Muscle of arm (tissue), 14 donors: Measurements from ENCODE around the gene GLOD4. TPM values are rescaled to one million over a fixed set of nuclear protein-coding genes. Genes with fewer than 3 reads are reported as not detected.
A peak's percentile ranks its signal among the peaks of the same experiment; 100 is the strongest.
"Not testable (repeated sequence)": the region's sequence is repeated elsewhere in the genome, so short reads cannot be mapped to it uniquely, and the experiment has no call there.

Source experiments
- DNase-seq: peaks from one replicate; pipeline ENCODE4 v3.0.0-alpha.2; 2013
- long read RNA-seq, 11 donors: transcript quantifications; one replicate each; lab custom pipeline, GENCODE V29; 2026
- polyA plus RNA-seq, 12 donors: library from polyadenylated mRNA; unstranded; fragments of 120-200 nt; gene quantifications; one replicate each; pipeline ENCODE4 v1.2.1, GENCODE V29; 2013; ENCODE audit not compliant: insufficient read length in 12 of 12

Gene GLOD4, protein sequence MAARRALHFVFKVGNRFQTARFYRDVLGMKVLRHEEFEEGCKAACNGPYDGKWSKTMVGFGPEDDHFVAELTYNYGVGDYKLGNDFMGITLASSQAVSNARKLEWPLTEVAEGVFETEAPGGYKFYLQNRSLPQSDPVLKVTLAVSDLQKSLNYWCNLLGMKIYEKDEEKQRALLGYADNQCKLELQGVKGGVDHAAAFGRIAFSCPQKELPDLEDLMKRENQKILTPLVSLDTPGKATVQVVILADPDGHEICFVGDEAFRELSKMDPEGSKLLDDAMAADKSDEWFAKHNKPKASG
- polyA plus RNA-seq, result 10 to 100 TPM in 11 of 12 donors, not detected in 1; 44.0 to 67.6 (median 57.7) TPM
- long read RNA-seq, donor 1, transcript GLOD4-202 (9 exons, 2,059 nt), result major isoform, 34 of 94 reads
- long read RNA-seq, donor 1, partial matches to known transcripts, result 49 of 94 reads
- long read RNA-seq, donor 1, other reads (novel, unspliced or antisense), result 8 of 94 reads
- long read RNA-seq, donor 2, transcript GLOD4-202 (9 exons, 2,059 nt), result major isoform, 24 of 30 reads
- long read RNA-seq, donor 2, partial matches to known transcripts, result 0 of 30 reads
- long read RNA-seq, donor 2, other reads (novel, unspliced or antisense), result 5 of 30 reads
- long read RNA-seq, donor 3, transcript GLOD4-202 (9 exons, 2,059 nt), result major isoform, 14 of 20 reads
- long read RNA-seq, donor 3, partial matches to known transcripts, result 0 of 20 reads
- long read RNA-seq, donor 3, other reads (novel, unspliced or antisense), result 5 of 20 reads
- long read RNA-seq, donor 4, partial matches to known transcripts, result 5 of 9 reads
- long read RNA-seq, donor 4, other reads (novel, unspliced or antisense), result 0 of 9 reads
- long read RNA-seq, donor 5, transcript GLOD4-202 (9 exons, 2,059 nt), result major isoform, 46 of 69 reads
- long read RNA-seq, donor 5, partial matches to known transcripts, result 8 of 69 reads
- long read RNA-seq, donor 5, other reads (novel, unspliced or antisense), result 12 of 69 reads
- long read RNA-seq, donor 6, transcript GLOD4-202 (9 exons, 2,059 nt), result major isoform, 12 of 20 reads
- long read RNA-seq, donor 6, partial matches to known transcripts, result 5 of 20 reads
- long read RNA-seq, donor 6, other reads (novel, unspliced or antisense), result 0 of 20 reads
- long read RNA-seq, donor 7, transcript GLOD4-202 (9 exons, 2,059 nt), result major isoform, 8 of 25 reads
- long read RNA-seq, donor 7, partial matches to known transcripts, result 12 of 25 reads
- long read RNA-seq, donor 7, other reads (novel, unspliced or antisense), result 5 of 25 reads
- long read RNA-seq, donor 8, transcript GLOD4-202 (9 exons, 2,059 nt), result major isoform, 23 of 62 reads
- long read RNA-seq, donor 8, partial matches to known transcripts, result 32 of 62 reads
- long read RNA-seq, donor 8, other reads (novel, unspliced or antisense), result 6 of 62 reads
- long read RNA-seq, donor 9, transcript GLOD4-202 (9 exons, 2,059 nt), result major isoform, 10 of 12 reads
- long read RNA-seq, donor 9, partial matches to known transcripts, result 0 of 12 reads
- long read RNA-seq, donor 9, other reads (novel, unspliced or antisense), result 0 of 12 reads
- long read RNA-seq, donor 10, transcript GLOD4-202 (9 exons, 2,059 nt), result major isoform, 15 of 27 reads
- long read RNA-seq, donor 10, partial matches to known transcripts, result 5 of 27 reads
- long read RNA-seq, donor 10, other reads (novel, unspliced or antisense), result 5 of 27 reads
- long read RNA-seq, donor 11, transcript GLOD4-202 (9 exons, 2,059 nt), result major isoform, 21 of 51 reads
- long read RNA-seq, donor 11, partial matches to known transcripts, result 17 of 51 reads
- long read RNA-seq, donor 11, other reads (novel, unspliced or antisense), result 11 of 51 reads

DNA sequence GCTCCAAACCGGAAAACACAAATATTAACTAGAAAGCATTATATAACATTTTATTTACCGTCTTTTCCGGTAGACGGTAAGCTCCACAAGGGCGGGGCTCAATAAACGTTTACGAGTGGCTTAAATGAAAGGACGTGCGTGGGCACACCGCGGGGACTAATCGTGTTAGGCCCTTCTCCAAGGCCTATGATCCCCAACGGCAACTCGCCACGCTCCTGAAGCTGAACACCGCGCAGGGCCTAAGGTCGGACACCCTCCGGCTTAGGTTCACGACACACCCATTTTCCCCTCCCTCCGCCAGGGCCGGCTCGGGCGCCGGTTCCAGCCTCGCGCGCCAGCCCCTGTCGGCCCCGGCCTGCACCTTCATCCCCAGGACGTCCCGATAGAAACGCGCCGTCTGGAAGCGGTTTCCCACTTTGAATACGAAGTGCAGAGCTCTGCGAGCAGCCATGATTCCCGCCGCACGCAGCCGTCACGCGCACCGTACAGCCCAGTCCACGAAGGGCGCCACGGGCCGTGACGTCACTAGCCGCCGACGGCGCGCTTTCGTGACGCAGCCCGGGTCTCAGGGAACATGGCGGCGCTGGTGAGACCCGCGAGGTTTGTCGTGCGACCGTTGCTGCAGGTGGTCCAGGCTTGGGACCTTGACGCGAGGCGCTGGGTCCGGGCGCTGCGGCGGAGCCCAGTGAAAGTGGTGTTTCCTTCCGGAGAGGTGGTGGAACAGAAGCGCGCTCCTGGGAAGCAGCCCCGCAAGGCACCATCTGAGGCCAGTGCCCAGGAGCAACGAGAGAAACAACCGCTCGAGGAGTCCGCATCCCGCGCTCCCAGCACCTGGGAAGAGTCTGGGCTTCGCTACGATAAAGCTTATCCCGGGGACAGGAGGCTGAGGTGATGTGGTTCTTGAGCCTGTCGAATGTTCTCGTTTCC lies at the start of gene GLOD4, which contains the start of gene MRM3:
Gene GLOD4, minus strand, starts transcription at position 476 of the 927 bp plus-strand sequence. Its CDS starts 25 bp downstream, at position 451.
Gene MRM3, plus strand, starts transcription at position 549 of the 927 bp plus-strand sequence. Its CDS starts 26 bp downstream, at position 575.
- peak; percentile 94 for DNase-seq

DNA sequence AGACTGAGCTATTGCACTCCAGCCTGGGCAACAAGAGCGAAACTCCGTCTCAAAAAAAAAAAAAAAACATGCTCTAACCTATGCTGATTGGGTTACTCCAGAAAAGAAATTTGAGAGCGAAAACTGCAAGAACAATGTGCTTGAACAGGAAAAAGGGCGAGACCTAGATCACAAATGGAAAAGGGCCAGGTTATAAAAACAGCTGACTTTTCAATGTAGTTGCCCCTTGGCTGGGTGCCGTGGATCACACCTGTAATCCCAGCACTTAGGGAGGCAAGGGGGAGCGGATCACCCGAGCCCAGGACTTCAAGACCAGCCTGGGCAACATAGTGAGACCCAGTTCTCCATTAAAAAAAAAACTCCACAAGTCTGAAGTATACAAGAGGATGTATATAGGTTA lies 48.9 kb upstream of the GLOD4 start:
- DNase-seq, result no peak

DNA sequence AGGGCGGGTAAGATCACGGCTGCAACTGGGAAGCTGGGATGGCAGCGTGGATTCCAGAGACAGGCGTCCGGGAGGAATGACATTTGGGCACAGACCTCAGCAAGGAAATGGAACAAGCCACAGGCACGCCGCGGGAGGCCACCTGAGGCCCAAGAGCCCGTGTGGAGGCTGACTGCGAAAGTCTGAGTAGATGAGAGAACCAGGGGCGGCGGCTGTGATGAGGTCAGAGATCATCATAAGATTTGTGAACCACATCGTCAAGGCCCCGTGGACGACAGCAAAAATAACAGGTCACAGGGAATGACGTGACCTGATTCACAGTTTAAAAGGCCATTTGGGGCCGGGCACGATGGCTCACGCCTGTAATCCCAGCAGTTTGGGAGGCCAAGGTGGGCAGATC lies 48.3 kb upstream of the GLOD4 start:
- DNase-seq, result no peak

DNA sequence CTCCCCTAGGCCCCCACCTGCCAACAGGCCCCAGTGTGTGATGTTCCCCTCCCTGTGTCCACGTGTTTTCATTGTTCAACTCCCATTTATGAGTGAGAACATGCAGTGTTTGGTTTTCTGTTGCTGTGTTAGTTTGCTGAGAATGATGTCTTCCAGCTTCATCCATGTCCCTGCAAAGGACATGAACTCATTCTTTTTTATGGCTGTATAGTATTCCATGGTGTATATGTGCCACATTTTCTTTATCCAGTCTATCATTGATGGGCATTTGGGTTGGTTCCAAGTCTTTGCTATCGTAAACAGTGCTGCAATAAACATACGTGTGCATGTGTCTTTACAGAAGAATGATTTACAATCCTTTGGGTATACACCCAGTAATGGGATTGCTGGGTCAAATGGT lies 47.5 kb upstream of the GLOD4 start:
- not testable (repeated sequence) for DNase-seq

DNA sequence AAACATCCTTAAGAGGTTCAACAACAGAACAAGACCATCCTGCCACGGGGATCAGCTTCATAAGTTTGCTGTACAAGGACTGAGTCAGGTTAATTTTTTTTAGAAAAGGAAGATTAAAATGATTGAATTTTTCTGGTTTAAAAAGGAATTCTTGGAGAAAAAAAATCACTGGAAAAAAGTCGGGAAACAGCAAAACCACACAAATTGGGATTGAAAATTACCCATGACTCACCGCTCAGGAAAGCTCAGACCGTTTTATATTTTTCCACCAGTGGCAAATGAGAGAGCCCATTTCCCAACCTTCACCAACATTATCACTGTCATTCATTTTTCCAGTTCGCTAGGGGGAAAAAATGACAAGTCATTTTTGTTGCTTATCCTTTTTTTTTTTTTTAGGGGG lies 46.7 kb upstream of the GLOD4 start:
- DNase-seq, result no peak

DNA sequence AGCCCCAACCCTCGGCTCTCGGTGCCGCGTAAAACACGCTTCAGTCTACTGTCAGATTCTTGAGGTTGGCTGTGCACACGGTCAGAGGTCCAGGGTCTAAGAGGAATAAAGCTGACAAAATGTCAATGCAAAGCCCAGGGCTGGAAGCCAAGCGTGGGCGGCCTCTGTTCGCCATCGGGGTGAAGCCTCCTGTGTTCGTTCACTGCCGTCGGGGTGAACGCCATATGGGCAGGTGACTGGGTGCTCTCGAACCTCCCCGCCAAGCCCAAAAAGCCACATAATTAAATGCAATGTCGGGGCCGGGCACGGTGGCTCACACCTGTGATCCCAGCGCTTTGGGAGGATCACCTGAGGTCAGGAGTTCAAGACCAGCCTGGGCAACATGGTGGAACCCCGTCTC lies 44.7 kb upstream of the GLOD4 start:
- DNase-seq, result no peak

DNA sequence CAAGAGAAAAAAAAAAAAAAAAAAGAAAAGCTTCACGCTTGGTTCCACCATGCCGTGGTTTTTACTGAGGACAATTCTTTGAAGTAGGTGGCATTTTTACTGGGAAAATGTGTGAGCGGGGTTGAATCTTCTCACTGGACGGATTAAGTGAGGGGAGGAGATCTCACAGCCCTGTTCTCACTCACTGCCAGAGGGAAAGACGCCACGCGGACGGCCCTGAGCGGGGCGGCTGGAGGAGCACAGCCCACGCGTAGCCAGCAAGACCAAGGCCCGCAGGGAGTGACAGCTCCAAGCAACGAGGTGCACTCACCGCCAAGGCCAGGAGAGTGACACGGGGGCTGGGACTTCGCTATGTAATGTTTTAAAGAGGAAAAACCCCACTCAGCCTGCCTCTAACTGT lies 43.1 kb upstream of the GLOD4 start:
- DNase-seq, result no peak

DNA sequence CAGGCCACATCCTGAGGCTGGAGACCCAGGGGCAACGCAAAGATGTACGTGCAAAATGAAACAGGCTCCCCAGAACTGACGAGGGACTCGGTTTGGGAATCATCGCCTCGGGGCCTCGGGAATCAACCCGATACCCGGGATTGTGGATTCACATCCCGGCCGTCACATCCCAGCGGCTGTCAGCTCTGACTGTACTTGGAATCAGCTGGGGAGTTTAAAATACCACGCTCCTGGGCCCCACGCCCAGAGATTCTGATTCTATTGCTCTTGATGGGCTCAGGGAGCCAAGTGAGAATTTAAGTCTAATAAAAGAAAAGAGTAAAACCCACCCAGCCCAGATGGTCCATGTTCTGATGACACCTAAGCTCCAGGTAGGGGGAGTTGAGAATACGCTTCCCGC lies 42.3 kb upstream of the GLOD4 start:
- DNase-seq, result no peak

DNA sequence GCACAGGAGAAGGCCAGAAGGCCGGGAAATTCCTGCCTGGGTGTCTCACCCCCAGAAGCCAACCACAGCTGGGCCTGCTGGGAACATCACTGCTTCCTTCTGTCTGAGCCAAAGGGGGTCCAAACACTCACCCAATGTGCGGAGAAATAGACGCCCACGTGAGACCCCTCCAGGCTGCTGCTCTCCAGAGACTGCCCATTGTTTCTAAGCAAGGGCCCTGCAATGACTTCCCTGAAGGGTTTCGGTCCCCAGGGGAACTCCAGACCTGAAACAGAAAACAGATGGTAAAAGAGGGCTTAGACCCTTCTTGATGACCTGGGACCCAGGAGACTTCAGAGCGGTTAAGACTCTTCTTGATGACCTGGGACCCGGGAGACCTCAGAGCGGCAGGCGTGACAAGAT lies 41.4 kb upstream of the GLOD4 start:
- no peak for DNase-seq

DNA sequence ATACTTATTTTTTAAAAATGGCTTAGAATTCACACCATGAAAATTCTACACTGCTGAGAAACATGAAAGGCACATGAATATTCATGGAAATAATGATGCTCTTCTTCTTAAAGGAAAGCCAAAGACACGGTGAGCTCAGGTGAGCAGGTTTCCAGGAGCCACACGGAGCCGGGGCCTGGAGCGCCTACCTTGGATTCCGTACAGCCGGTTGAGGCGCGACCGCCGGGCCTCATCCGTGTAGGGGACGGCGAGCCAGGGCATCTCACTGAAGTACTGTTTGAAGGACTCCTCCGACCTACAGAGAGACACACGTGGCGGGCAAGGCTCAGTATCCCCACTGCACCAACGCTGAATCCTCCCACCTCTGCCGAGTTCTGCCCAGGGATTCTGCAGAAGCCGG lies 37.2 kb upstream of the GLOD4 start:
- DNase-seq, result no peak

DNA sequence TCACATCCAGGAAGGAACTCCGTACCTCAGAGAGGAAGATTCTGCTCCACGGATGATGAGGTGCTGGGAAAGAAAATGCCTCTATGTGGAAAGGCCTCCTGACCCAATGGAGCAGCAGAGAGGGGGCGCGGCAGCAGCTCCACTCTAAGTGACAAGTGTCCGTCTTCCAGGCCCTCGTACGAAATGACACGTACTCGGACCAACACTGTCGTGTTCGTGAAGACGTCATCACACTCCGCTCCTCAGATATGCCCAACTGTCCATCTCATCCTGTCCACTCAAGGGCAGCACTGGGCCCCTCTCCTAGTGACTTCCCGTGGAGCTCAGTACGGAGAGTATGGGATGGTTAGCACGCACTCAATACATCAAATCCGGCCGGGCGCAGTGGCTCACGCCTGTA lies 32.3 kb upstream of the GLOD4 start:
- no peak for DNase-seq

DNA sequence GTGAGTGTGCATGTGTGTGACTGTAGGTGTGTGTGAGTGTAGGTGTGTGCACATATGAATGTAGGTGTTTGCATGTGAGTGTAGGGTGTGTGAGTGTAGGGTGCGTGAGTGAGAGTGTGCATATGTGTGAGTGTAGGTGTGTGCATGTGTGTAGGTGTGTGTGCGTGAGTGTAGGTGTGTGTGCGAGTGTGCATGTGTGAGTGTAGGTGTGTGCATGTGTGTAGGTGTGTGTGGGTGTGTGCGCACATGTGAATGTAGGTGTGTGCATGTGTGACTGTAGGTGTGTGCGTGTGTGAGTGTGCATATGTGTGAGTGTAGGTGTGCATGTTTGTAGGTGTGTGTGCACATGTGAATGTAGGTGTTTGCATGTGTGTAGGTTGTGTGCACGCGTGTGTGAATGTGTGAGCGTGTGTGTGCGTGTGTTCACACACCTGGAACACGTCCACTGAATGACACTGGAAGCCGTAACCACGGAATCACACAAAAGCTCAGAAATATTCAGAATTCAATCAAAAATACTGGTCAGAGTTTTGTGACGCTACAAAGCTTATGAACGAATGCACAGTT lies 30.6 kb upstream of the GLOD4 start:
- no peak for DNase-seq

DNA sequence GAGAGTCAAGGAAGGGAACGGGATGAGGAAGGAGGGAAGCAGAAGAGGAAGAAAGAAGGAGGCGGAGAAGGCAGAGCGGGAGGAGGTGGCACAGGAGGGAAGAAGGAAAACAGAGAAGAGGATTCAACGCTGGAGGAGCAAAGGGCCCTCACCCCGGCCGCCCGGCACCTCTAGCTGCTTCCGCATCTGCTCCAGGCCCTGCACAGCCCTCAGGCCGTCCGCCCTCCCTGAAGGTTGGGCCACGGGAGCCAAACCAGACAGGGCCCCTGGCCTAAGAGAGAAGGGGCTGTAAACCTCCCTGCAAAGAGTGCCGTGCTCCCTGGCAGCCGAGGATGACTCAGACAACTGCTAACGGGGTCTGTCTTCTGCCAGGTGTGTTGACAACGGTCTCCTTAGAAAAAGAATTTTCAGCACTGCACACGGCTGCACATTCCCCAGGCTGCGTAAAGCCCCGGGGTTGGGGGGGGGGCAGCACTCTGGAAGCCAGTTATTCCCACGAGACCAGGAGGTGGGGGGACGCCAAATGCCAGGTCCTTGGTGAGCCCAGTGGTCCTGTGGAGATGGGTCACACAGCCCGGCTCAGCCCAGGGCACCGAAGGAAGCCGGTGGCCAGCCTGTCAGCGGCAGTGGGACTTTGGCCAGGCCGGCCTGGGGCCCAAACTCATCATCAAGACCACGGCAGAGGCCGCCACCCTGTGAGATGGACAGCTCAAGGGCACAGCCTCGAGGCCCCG lies 29.1 kb upstream of the GLOD4 start:
- DNase-seq, result no peak

DNA sequence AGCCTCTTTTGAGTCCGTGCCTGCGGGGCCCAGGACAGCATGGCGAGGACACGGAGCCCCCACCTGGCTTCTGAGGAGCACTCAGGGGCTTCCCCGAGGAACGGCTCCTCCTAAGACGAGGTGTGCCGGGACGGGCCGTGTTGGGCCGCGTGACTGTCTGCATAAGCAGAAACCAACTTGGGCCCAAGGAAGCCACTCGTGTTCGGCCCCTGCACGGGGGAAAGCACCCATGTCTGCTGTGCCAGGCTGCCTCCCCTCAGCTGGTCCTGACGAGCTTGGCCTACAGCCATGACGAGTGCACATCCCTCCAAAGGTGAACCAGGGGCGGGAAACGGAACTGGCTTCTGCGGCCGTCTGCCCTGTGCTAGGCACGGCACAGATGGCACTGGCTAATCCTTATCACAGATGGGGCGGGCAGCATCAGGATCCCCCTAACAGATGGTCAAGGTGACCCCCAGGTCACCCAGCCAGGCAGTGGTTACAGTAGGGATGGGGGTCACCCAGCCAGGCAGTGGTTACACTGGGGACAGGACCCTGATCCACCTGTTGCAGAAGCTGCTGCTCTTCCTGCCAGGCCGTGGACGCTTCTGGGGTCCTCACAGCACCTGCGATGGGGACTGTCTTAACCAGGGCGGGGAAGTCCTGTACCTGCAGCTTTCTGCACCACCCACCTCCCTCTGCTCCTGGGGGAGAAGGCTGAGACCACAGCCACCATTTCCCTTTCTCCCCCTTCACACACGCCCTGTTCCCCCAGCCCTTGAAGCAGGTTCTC lies 25.6 kb upstream of the GLOD4 start:
- DNase-seq, result no peak

DNA sequence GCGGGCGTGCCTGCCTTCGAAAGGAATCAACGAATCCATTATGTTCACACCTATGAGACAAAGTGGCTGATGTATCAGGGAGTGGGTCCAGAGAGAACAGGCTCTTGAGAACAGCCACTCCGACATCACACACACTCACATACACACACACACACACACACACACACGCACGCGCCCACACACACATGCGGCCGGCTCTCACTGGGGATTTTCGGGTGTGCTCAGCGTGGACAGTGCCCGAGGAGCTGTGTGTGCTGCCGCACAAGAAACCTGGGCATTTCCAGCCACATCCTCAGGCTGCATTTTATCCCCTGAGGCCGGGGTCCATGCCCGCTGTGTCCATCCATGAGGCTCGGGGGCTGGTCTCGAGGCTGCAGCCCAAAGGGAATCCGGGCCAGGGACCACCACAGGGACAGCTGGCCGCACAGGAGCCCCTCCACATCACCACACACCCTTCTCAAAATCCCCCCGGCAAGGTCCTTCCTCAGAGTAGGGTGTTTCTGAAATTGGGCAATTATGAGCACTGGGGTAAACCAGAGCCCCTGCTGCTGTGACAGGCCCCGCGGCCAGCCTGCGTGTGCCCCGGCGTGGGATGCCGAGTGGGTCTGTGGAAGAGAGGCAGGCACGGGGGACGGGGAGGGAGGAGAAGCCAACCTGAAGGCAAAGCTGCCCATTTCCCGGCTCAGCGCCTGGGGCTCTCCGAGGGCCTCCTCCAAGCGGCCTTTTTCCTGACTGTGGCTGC lies 24.9 kb upstream of the GLOD4 start:
- DNase-seq, result no peak

DNA sequence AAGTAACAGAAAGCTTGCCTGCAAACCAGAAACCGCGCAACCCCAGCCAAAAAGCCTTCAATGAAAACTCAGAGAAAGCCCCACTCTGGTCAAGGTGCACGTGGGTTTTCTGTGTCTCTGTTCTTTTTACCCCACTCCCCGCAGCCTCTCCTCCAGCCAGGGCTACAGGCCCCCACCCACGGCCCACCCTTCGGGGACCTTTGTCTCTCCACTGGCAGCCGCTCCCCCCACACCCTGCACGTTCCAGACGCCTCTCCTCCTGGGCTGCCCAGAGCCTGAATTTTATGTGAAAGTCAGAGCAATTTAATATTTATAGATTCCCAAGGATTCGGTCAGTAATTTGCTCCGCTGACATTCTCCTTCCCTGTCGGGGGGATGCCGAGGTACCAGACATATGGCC lies 24.3 kb upstream of the GLOD4 start:
- DNase-seq, result no peak

DNA sequence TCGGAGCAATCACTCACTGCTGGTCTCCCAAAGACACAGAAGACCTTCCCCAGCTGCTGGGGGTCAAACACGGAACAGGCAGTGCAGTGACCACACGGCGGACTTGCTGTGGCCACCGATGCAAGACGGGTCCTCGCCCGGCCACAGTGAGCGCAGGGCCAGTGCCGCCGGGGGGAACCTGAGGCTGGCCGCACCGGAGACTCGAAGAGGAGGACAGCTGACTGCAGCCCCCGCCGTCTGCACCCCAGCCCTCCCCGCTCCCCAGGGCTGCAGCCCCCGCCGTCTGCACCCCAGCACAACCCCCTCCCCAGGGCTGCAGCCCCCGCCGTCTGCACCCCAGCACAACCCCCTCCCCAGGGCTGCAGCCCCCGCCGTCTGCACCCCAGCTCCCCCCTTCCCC lies 23.8 kb upstream of the GLOD4 start:
- not testable (repeated sequence) for DNase-seq
